PC-3 (cell line): ENCODE results near the gene SMC1B. TPM values are rescaled to one million over a fixed set of nuclear protein-coding genes. Genes with fewer than 3 reads are reported as not detected.

ENCODE experiments used
- ATAC-seq: fragments of 200-7000 bp; cut with Tn5 transposase; 2 replicates; pipeline ENCODE4 v1.9.1; 2020; ENCODE audit warnings: mild to moderate bottlenecking, moderate library complexity
- BruUV-seq: library from RNA; stranded (reverse); fragments of 400-500 nt; replicated peaks from 2 replicates; lab custom pipeline; 2021; lab: Mats Ljungman, UMichigan
- CTCF ChIA-PET: fragments of 300-600 bp; sonication (Branson Sonifier 250); formaldehyde crosslinking; loops from one replicate; lab custom pipeline; 2022; ENCODE audit warnings: antibody characterized with exemption; lab: Charles Lee
- POLR2A ChIA-PET: fragments of 300-600 bp; sonication (Branson Sonifier 250); formaldehyde crosslinking; loops from one replicate; lab custom pipeline; 2022; ENCODE audit warnings: antibody characterized with exemption; ENCODE audit not compliant: unreplicated experiment; lab: Charles Lee
- DNase-seq: peaks from one replicate; pipeline ENCODE4 v3.0.0-alpha.2; 2015
- H2AFZ ChIP-seq: fragments of 300-600 bp; sonication (generic); 2 replicates; pipeline ENCODE4 v1.6.0; 2016; ENCODE audit warnings: antibody characterized with exemption, low read length
- H3F3A ChIP-seq: fragments of 300-600 bp; sonication (generic); one replicate; pipeline ENCODE4 v1.6.0; 2017; ENCODE audit warnings: antibody characterized with exemption, low read length, control low read depth, mild to moderate bottlenecking; ENCODE audit not compliant: unreplicated experiment
- H3K27ac ChIP-seq: fragments of 300-600 bp; sonication (generic); 2 replicates; pipeline ENCODE4 v1.5.1; 2016; ENCODE audit warnings: mild to moderate bottlenecking, low read length
- H3K27me3 ChIP-seq: fragments of 300-600 bp; sonication (generic); 2 replicates; pipeline ENCODE4 v1.6.1; 2016; ENCODE audit warnings: low read length, mixed read lengths
- H3K36me3 ChIP-seq: fragments of 300-600 bp; sonication (generic); 2 replicates; pipeline ENCODE4 v1.6.1; 2016; ENCODE audit warnings: low read depth, mixed run types, low read length, mixed read lengths
- H3K4me1 ChIP-seq: fragments of 300-600 bp; sonication (generic); 2 replicates; pipeline ENCODE4 v1.5.1; 2016; ENCODE audit warnings: low read length; ENCODE audit not compliant: insufficient read depth
- H3K4me2 ChIP-seq: fragments of 300-600 bp; sonication (generic); 2 replicates; pipeline ENCODE4 v1.6.0; 2016; ENCODE audit warnings: low read length
- H3K4me3 ChIP-seq: fragments of 300-600 bp; sonication (generic); 2 replicates; pipeline ENCODE4 v1.5.1; 2016; ENCODE audit warnings: mild to moderate bottlenecking, low read length, mixed read lengths
- H3K79me2 ChIP-seq: fragments of 300-600 bp; sonication (generic); 2 replicates; pipeline ENCODE4 v1.6.1; 2017; ENCODE audit warnings: low read length, mixed read lengths
- H3K9ac ChIP-seq: fragments of 300-600 bp; sonication (generic); 2 replicates; pipeline ENCODE4 v1.6.0; 2016; ENCODE audit warnings: mild to moderate bottlenecking, low read length
- H3K9me2 ChIP-seq: fragments of 300-600 bp; sonication (generic); replicated peaks from 2 replicates; pipeline ENCODE4 v1.6.1; 2016; ENCODE audit warnings: mixed run types, low read length, mixed read lengths
- H3K9me3 ChIP-seq: fragments of 300-600 bp; sonication (generic); 2 replicates; pipeline ENCODE4 v1.6.1; 2016; ENCODE audit warnings: low read length, mixed read lengths
- H4K20me1 ChIP-seq: fragments of 300-600 bp; sonication (generic); 2 replicates; pipeline ENCODE4 v1.6.1; 2016; ENCODE audit warnings: low read length, mixed read lengths
- CTCF ChIP-seq: fragments of 300-600 bp; sonication (generic); conservative IDR thresholded peaks from 2 replicates; pipeline ENCODE4 v1.5.1; 2017; ENCODE audit warnings: antibody characterized with exemption, low read depth, mild to moderate bottlenecking, low read length
- EZH2 ChIP-seq: fragments of 300-600 bp; sonication (generic); IDR thresholded peaks from one replicate; pipeline ENCODE4 v1.6.1; 2017; ENCODE audit warnings: antibody characterized with exemption, mild to moderate bottlenecking, low read length; ENCODE audit not compliant: unreplicated experiment
- EZH2phosphoT487 ChIP-seq: fragments of 300-600 bp; sonication (generic); IDR thresholded peaks from 2 replicates; pipeline ENCODE4 v1.6.1; 2018; ENCODE audit warnings: mild to moderate bottlenecking, antibody characterized with exemption, low read length, borderline replicate concordance
- intact Hi-C: fragments of 100-400 bp; cut with micrococcal nuclease; formaldehyde crosslinking; loops from 2 replicates; pipeline ENCODE4 v1.9.0; 2023
- total RNA-seq: library from RNA; depleted of rRNA; stranded (reverse); fragments of >200 nt; gene quantifications from 2 replicates; pipeline ENCODE4 v1.2.3, GENCODE V29; 2014

The SMC1B gene
- total RNA-seq, 1 experiment from 2014 or later: 0.04 TPM

DNA sequence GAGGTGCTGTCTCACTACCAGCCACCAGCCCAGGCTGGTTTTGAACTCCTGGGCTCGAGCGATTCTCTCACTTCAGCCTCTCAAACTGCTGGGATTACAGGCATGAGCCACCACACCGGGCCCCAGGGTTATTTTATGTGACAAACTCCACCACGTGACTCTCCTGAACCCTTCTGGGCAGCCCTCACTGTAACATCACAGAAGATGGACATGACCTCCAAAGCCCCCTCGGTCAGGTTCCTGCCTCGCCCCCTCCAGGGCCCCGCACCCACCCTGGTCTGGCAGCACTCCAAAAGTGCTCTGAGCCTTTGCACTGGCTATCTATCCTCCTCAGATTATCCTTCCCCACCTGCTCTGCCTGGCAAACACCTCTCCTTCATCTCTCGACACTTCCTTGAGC lies 43.4 kb upstream of the SMC1B start:
- Histone ChIP-seq H4K20me1 (no peaks in the 10 kb centered on the region), H3K27me3 (no peaks in the 10 kb centered on the region), H3K9me2 (no peaks in the 10 kb centered on the region), H3K27ac (no peak overlapping the region), H3F3A (no peaks in the 10 kb centered on the region), H3K4me2 (no peak overlapping the region), H2AFZ (no peak overlapping the region), H3K79me2 (no peaks in the 10 kb centered on the region), H3K9ac (no peak overlapping the region), H3K36me3 (no peaks in the 10 kb centered on the region), H3K9me3 (no peaks in the 10 kb centered on the region), H3K4me3 (no peak overlapping the region), H3K4me1 (no peaks in the 10 kb centered on the region)
- no peak for ATAC-seq
- ChIA-PET CTCF (no interaction called here), POLR2A (no interaction called here)
- no peak for DNase-seq
- TF ChIP-seq EZH2phosphoT487 (no peak), CTCF (no peak), EZH2 (no peak)
- no TSS peak for BruUV-seq
- intact Hi-C loops: no loop called here

DNA sequence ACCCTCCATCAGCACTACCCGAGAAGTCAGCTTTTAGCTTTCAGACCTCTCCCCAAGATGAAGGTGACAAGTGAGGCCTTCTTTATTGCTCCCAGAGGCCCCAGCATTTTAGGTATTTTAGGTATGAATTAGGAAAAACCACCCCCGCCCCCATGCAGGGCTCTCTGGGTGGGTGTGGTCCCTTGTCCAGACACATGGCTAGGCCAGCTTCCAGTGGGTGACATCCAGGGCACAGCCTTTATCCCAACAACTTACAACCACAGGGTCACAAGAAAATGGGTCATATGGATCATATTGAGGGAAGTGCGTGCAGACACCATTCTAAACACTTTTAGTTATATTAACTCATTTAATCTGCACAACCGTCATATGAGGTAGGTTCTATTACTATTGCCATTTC lies 42.2 kb upstream of the SMC1B start:
- no peaks in the 10 kb centered on the region for H3K9me3 ChIP-seq

DNA sequence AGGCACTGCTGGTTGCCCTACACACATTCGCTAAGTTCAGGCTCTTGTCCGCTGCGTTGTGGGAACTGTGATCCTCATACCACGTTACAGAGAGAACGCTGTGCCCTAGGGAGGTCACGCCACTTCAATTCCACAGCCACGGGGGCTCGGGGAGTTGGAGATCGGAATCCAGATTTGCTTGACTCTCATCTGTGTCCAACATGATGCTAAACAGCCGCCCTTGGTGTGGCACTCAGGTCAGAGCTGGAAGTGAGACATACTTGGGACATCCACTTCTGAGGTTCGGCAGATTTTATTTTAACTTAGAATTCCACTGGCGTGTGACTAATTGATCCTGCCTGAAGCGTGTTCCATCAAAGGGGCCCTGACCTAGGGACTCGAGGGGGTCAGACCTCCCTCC lies 41.8 kb upstream of the SMC1B start:
- Histone ChIP-seq H3K9ac (no peak overlapping the region), H3K9me3 (no peaks in the 10 kb centered on the region), H3K36me3 (no peaks in the 10 kb centered on the region), H4K20me1 (no peaks in the 10 kb centered on the region), H3K4me1 (no peaks in the 10 kb centered on the region), H3K27me3 (no peaks in the 10 kb centered on the region), H2AFZ (no peak overlapping the region), H3F3A (no peaks in the 10 kb centered on the region), H3K4me3 (no peak overlapping the region), H3K9me2 (no peaks in the 10 kb centered on the region), H3K79me2 (no peaks in the 10 kb centered on the region), H3K27ac (no peak overlapping the region), H3K4me2 (no peak overlapping the region)
- ChIA-PET POLR2A (no interaction called here), CTCF (no interaction called here)
- DNase-seq (no peak), ATAC-seq (no peak)
- no TSS peak for BruUV-seq
- TF ChIP-seq CTCF: no peak
- TF ChIP-seq EZH2phosphoT487: no peak
- TF ChIP-seq EZH2: no peak
- intact Hi-C loops: no loop called here

More for the DNA sequence above, 42.2 kb upstream of the SMC1B start:
- ChIA-PET CTCF (no interaction called here), POLR2A (no interaction called here)
- intact Hi-C loops: no loop called here
- BruUV-seq: no TSS peak
- DNase-seq (no peak), ATAC-seq (no peak)
- Histone ChIP-seq H3K27me3 (no peaks in the 10 kb centered on the region), H3F3A (no peaks in the 10 kb centered on the region), H3K4me1 (no peaks in the 10 kb centered on the region), H3K9me2 (no peaks in the 10 kb centered on the region), H3K9ac (no peak overlapping the region), H4K20me1 (no peaks in the 10 kb centered on the region), H3K4me2 (no peak overlapping the region), H3K79me2 (no peaks in the 10 kb centered on the region), H3K27ac (no peak overlapping the region), H3K4me3 (no peak overlapping the region), H2AFZ (no peak overlapping the region), H3K36me3 (no peaks in the 10 kb centered on the region)
- no peak for TF ChIP-seq CTCF
- no peak for TF ChIP-seq EZH2phosphoT487
- no peak for TF ChIP-seq EZH2
